GM19099 (cell line): Measurements from ENCODE around the gene MARK1.

Source experiments
- POLR2A ChIP-seq: IDR thresholded peaks from 3 replicates; pipeline ENCODE4 v1.6.1; 2011; ENCODE audit warnings: low read depth; ENCODE audit not compliant: insufficient read length; ENCODE audit errors: extremely low read depth

Gene MARK1

DNA sequence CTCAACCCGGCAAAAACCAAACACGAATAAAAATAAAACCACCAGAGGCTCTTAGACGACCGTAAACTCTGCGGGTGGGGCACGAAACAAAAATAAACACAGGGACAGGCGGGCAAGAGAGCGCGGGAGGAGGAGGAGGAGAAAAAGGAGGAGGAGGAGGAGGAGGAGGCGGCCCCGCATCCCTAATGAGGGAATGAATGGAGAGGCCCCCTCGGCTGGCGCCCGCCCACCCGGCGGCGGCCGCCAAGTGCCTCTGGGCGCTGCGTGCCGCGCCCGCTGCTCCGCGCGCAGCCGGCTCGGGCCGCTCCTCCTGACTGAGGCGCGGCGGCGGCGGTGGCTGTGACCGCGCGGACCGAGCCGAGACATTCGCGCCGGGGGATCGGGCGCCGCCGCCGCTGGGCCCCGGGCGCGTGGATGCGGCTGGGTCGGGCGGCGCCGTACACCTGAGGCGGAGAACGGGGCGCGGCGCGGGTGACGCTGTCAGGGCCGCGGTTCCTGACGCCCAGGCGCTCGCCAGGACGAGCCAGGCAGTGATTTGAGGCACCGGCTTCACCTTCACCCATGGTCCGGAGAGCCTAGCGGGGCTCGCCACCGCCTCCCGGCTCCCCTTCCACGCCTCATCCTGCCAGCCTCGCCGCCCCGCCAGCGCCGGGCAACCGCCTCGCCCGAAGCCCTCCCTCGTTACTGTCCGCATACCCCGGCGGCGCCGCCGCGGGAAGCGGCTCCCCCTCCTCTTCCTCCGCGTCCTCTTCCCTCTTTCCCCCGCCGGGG is at the start of gene MARK1:
TSS of gene MARK1 (plus strand) at position 229 of the 771 bp plus-strand sequence. CDS start 687 bp downstream, outside the sequence.
- no peak for TF ChIP-seq POLR2A

DNA sequence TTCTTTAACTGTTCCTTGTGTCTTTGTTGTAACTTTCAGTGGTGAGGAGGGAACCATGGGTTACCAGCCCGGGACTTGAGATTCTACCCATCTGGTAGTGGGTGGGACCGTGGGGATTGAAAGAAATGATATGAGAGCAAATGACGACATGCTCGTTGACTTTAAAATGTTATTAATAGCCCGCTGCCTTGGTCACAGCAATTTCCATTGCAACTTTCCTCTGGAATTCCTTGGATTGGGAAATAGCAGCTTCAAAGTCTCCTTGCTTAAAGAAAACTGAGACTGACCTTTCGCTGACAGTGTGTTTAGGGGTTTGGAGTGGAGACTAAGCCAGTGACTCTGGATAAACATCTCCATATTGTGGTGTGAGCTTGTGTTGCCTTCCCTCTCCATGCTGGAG is 44.2 kb upstream of the MARK1 start:
- no peak for TF ChIP-seq POLR2A

DNA sequence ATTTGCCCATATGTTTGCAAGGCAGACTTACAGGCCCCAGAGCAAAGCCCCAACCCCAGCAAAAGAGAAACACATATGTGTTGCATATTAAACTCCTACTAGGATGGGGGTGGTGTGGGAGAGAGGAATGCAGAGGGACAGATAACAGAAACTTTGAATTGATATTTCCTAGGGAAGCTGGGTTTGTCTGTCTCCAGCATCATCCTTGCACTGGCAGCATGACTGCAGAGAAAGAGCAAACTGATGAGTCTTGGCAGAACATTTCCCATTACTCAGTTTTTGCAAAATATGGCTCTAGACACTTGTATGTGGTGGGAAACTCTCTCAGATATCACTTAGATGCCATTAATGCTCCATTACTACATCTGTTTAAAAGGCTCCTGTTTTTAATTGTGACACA is 43.8 kb upstream of the MARK1 start:
- TF ChIP-seq POLR2A = no peak

DNA sequence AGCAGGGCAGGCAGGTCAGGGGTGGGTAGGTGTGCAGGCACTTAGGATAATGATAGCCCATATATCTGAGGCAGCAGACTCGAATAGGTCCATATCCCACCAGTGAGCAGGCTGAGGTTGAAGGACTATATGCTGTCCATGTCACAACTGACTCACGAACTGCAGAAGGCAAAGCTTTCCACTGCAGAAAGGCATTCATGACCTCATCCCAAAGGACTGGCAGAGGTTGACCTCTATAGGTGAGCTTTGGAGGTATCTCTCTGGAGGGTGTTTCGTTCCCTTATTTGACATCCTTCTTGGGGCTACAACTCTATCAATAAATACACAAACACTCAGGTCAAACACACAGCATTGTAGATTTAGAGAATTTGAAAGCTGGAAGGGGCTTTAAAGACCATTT is 42.8 kb upstream of the MARK1 start:
- TF ChIP-seq POLR2A = no peak

DNA sequence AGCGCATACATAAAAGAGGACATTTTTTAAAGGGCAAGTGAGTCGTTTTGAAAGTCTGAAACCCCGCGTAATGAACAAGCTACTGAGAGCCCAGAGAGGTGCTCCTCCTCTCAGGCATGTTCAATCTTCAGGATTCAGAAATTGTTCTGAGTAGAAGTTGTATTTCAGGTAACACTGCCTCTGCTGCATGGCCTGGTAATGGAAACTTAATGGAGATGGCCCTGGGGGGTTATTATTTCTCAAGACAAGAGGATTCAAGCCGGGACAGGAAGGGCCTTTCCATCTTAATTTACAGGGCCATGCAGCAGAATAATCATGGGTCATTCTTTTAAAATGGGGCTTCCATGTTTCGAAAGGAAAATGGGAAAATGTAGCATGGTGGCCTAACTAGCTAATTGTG is 42.1 kb upstream of the MARK1 start:
- no peak for TF ChIP-seq POLR2A

DNA sequence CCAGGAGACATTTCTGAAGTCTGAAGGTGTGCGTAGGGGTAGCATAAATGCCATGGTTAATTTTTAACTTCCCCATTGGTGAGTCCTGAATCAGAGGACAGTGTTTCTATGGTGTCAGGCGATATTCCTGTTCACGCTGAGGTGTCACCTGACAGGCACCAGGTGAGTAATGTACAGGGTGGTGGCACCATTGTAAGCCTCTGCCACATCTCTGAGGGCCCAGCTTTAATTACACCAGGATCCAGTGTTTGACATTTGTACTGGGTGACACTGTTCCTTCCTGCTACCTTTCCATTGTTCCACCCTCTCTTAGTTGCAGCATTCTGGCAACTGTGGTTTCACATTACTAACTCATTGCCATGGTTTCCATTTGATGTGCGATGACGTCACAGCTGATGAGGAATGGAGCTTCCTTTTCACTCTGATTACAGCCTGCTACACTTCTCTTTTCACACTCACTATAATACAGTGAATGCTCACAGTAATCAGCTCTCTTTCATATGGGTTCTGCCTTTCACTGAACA is 40.6 kb upstream of the MARK1 start:
- TF ChIP-seq POLR2A = no peak

DNA sequence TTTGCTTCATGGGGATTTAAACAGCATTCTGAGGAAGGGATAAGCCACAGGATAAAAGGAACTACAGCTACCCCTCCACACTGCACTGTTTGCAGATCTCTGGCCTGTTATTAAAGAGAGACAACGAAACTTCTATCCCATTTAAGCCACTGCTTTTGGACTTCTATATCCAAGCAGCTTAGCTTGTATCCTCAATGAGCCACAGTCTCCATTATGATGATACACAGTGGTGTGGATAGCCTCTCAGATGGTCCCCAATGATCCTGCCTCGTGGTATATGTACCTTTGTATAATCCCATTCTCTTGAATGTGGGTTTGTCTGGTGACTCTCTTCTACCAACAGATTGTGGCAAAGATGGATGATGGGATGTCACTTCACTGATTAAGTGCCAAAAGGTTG is 36.0 kb upstream of the MARK1 start:
- no peak for TF ChIP-seq POLR2A

DNA sequence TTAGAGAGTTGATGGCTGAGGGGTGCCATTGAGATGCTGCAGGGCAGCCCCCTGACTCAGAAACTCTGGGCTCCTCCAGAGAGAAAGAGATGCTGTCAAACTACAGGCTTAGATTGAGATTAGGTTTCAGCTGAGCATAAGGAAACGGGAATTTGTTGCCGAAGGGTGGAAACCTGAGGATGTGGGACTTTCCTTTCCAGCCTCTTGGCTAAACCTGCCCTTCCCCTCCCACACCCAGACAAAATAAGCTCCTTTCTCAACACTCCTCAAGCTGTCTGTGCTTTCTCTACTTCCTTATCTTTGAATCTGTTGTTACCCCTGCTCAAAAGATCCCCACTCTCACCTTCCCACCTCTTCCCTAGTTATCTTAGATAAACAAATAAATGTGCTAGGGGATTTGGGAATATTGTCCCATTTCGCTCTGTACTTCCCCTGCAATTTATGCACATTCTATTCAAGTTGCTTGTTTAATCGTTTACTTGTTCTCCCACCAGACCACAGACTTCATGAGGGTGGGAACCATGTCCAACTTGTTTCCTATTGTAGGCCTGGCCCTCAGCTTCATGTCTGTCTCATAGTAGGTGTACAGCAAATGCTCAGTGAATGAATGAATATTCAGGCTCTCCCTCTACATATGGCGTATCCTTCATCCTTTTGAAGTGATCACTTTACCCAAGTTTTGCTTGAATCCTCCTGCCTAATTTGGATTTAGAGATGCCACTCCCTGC is 30.6 kb upstream of the MARK1 start:
- no peak for TF ChIP-seq POLR2A

DNA sequence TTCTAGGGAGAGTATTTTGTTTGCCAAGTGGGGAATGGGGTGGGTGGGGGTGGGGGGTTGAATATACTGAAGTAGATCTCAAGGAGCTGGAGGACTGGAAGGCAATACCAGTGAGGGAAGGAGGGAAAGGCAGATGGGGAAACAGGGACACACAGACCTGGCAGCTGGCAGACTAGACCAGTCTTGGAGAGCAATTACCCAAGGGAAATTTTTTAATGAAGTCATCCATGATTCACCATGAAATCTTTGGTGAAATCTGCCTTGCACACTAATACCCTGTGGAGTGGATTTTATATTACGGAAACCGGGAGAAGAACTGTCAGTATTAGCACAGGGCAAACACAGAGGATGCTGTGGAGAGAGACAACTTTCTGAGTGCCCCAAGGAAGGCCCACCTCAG is 29.7 kb upstream of the MARK1 start:
- no peak for TF ChIP-seq POLR2A

DNA sequence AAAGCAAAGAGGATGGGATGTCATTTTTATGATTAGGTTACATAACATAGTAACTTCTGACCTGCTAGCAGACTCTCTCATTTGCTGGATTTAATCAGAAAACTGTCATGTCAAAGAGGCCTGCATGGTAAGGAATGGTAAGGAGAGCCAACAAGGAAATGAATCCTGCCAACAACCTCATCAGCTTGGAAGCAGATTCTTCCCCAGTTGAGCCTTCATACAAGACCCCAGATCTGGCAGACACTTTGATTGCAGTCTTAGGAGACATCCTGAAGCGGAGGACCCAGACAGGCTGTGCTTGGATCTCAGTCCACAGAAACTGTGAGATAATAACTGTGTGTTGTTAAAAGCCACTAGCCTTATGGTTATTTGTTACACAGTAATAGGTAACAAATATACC is 27.6 kb upstream of the MARK1 start:
- no peak for TF ChIP-seq POLR2A

DNA sequence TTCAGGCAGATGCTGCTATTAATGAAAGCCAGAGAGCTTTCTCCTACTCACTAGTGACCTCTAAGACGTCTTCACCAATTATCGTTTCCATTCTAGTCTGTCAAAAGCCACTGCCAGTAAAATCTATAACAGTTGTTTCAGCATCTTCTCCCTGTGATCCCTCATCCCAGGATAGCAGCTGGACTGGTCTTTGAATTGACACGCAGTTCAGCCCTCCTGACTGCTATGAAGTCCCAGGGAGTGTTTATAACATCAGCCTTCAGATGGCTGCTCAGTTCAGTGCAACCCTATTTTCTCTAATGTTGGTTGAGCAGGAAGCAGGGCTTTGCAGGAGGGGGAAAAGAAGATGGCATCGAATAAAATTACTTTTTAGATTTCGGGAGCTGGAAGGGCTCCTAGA is 23.6 kb upstream of the MARK1 start:
- no peak for TF ChIP-seq POLR2A

DNA sequence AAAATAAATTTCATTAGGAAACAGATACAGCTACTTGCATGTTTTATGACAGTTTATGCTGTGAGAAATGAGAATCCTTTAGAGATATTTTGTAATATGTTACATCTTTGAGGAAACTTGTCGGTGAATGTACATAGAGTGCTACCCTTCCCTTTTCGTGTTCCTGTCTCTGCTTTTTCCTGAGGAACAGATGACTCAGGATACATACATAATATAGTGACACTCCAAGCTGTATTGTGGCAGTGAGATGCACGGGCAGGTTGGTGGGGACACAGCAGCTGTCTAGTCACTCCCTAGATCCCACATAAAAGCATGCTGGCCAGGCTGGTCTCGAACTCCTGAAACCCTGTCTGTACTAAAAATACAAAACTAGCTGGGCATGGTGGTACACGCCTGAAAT is 20.9 kb upstream of the MARK1 start:
- no peak for TF ChIP-seq POLR2A

DNA sequence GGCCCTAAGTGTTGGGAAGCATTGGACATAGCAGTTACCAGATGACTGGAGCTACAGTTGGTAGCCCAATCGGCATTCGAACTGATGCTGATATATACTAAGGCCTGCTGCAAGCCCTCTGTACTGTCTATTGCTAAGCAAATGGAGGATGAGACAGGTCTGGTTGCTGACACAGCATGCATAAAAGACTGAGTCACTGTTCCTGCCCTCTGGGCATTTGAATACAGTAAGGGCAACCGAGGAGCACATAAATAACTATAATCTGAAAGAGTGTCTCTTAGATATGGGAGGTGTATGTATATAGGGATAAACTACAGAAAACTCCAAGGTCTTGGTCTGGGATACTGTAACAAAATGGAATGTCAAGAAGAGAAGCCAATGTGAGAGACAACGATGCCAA is 16.8 kb upstream of the MARK1 start:
- no peak for TF ChIP-seq POLR2A

DNA sequence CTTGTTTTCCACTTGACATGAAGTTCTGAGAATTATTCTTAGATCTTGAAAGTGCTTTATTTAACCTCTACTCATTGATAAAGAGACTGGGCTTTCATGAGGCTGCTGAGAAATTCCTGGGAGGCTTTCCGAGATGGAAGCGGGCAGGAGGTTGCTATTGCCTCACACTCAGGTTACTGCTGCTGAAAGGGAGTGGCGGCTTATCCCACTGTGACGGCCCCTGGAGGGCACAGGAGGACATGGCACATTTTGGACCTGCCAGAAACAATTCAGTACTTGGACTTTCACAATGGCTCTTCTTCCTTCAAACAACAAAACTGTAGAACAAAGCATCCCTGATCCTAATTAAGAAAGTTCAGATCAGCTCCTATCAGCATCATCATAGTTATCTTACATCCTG is 16.2 kb upstream of the MARK1 start:
- TF ChIP-seq POLR2A = no peak

DNA sequence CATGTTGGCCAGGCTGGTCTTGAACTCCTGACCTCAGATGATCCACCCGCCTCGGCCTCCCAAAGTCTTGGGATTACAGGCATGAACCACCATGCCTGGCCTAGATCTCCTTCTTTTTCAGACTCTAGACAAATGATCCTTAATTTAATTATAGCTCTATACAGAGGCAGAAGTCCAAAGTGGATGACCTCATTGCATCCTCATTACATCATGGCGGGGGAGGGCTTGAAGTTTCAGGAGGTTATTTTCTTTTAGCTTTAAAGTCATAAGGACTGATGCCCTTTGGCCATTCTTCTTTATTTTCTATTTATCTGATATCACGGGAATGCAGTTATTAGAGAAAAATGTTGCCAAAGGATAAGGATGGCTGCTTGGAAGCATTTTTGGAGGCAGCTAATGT is 14.1 kb upstream of the MARK1 start:
- TF ChIP-seq POLR2A = no peak

DNA sequence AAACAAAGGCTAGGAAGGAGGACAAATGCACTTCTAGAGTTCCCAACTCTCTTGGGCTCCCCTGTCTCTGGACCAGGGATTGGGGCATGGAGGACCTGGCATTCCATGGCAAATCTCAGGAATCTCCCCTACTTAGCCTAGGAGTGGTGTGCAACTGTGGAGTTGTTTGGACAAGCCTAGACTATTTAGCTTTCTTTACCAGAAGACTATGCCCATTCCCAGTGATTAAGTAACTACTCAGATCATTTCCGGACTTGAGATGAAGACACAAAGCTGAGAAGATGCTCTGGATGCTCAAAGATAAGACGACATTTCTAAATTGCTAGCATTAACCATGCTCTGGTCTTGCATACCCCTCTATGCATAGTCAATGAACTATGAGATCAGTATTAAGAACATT is 13.7 kb upstream of the MARK1 start:
- no peak for TF ChIP-seq POLR2A

DNA sequence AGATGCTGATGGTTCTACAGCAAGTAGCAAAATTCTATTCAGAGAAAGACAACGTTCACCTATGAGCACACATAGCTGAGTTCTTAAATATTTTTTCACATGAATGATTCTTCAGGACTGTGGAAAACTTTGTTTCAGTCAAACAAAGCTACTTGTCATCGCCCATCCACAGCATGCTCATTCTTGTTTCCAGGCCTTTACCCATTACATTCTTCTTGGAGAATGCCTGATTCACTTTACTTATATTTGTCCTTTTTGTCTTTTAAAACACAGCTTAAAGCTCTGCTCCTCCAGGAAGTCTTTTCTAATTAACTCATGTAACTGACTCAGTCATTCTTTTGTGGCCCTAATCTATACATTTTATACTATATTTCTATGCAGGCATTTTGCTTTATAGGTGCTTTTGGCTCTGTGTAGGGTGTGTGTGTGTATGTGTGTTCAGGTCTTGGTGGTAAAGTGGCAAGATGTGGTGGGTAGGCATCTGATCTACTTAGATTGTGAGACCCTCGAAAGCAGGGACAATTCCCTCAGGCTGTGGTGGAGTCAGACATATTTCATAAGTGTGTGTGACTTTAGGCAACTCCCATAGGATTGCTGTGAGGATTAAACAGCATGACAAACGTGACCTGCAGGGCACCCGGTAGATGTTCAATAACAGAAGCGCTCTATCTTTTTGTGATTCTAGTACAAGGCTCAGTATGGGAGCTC is 11.8 kb upstream of the MARK1 start:
- TF ChIP-seq POLR2A = no peak

DNA sequence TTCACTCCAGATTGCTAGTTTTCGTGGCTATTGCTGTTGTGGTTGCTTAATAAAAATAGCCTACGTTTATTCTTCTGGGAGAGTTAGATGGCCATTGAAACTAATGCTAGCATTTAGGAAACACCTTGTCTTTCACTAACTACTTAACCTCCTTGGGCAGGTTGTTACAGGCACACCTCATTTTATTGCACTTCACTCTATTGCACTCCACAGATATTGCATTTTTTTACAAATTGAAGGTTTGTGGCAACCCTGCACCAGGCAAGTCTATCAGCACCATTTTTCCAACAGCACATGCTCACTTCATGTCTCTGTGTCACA is 11.3 kb upstream of the MARK1 start:
- TF ChIP-seq POLR2A = no peak
